Measurements from ENCODE around the gene ROBO1.

The ROBO1 gene

GRCh38 chr3:79424811-79425210 lies 343.0 kb downstream of the ROBO1 start:
- TF ChIP-seq CTCF (IDR thresholded peaks at IDR 0.05; ENCODE audit: control insufficient read depth, insufficient read depth, low read depth, low read length, missing control alignments), result no peak
- no peak overlapping the region for H3K4me3 ChIP-seq (ENCODE audit: control insufficient read depth, low read depth, low read length)
- no peak for DNase-seq (ENCODE audit: low read depth)

GRCh38 chr3:79423417-79423816 lies 344.4 kb downstream of the ROBO1 start:
- TF ChIP-seq CTCF (IDR thresholded peaks at IDR 0.05; ENCODE audit: control insufficient read depth, insufficient read depth, low read depth, low read length, missing control alignments), result no peak
- no peak overlapping the region for H3K4me3 ChIP-seq (ENCODE audit: control insufficient read depth, low read depth, low read length)
- DNase-seq (ENCODE audit: low read depth), result no peak

- DNase-seq (ENCODE audit: low read depth), result no peak
- TF ChIP-seq CTCF (IDR thresholded peaks at IDR 0.05; ENCODE audit: control insufficient read depth, insufficient read depth, low read depth, low read length, missing control alignments), result no peak
Observed at GRCh38 chr3:79421273-79421672, 346.5 kb downstream of the ROBO1 start.

GRCh38 chr3:79418855-79419621 lies 348.8 kb downstream of the ROBO1 start:
- TF ChIP-seq CTCF (IDR thresholded peaks at IDR 0.05; ENCODE audit: control insufficient read depth, insufficient read depth, low read depth, low read length, missing control alignments), result no peak
- no peak overlapping the region for H3K4me3 ChIP-seq (ENCODE audit: control insufficient read depth, low read depth, low read length)
- no peak for DNase-seq (ENCODE audit: low read depth)

More at GRCh38 chr3:79421273-79421672, 346.5 kb downstream of the ROBO1 start:
- no peak overlapping the region for H3K4me3 ChIP-seq (ENCODE audit: control insufficient read depth, low read depth, low read length)

GRCh38 chr3:79415356-79415755 lies 352.4 kb downstream of the ROBO1 start:
- no peak overlapping the region for H3K4me3 ChIP-seq (ENCODE audit: control insufficient read depth, low read depth, low read length)
- DNase-seq (ENCODE audit: low read depth), result no peak
- TF ChIP-seq CTCF (IDR thresholded peaks at IDR 0.05; ENCODE audit: control insufficient read depth, insufficient read depth, low read depth, low read length, missing control alignments), result no peak

- no peak overlapping the region for H3K4me3 ChIP-seq (ENCODE audit: control insufficient read depth, low read depth, low read length)
- no peak for TF ChIP-seq CTCF (IDR thresholded peaks at IDR 0.05; ENCODE audit: control insufficient read depth, insufficient read depth, low read depth, low read length, missing control alignments)
- DNase-seq (ENCODE audit: low read depth), result peak; percentile 33
Observed at GRCh38 chr3:79414806-79415205, 353.0 kb downstream of the ROBO1 start.
